H9 (cell line): ENCODE results near the gene PTPN13. TPM values are rescaled to one million over a fixed set of nuclear protein-coding genes. Genes with fewer than 3 reads are reported as not detected.

Experiments
- DNase-seq: peaks from one replicate; pipeline ENCODE4 v3.0.0-alpha.2; 2017
- H2AFZ ChIP-seq: one replicate; pipeline ENCODE4 v1.6.1; 2013; ENCODE audit warnings: mild to moderate bottlenecking, low read length, control low read depth, moderate library complexity
- H2AK5ac ChIP-seq: 2 replicates; pipeline ENCODE4 v1.6.1; 2013; ENCODE audit warnings: low read length, control low read depth, mixed read lengths; ENCODE audit not compliant: insufficient read length
- H2BK120ac ChIP-seq: one replicate; pipeline ENCODE4 v1.6.1; 2013; ENCODE audit warnings: low read depth, mild to moderate bottlenecking, low read length, control low read depth, inconsistent platforms; ENCODE audit not compliant: poor library complexity, severe bottlenecking
- H2BK12ac ChIP-seq: 2 replicates; pipeline ENCODE4 v1.6.1; 2013; ENCODE audit warnings: low read length, control low read depth, mixed read lengths, low read depth; ENCODE audit not compliant: insufficient read length
- H2BK15ac ChIP-seq: 2 replicates; pipeline ENCODE4 v1.6.1; 2013; ENCODE audit warnings: low read depth, low read length, control low read depth
- H2BK20ac ChIP-seq: one replicate; pipeline ENCODE4 v1.6.1; 2013; ENCODE audit warnings: low read depth, mild to moderate bottlenecking, low read length, control low read depth, inconsistent platforms; ENCODE audit not compliant: poor library complexity, severe bottlenecking
- H2BK5ac ChIP-seq: 2 replicates; pipeline ENCODE4 v1.6.1; 2013; ENCODE audit warnings: low read length, control low read depth, mixed read lengths; ENCODE audit not compliant: insufficient read length
- H3K14ac ChIP-seq: 2 replicates; pipeline ENCODE4 v1.6.1; 2013; ENCODE audit warnings: low read length, control low read depth; ENCODE audit not compliant: insufficient read depth
- H3K18ac ChIP-seq: 2 replicates; pipeline ENCODE4 v1.6.1; 2013; ENCODE audit warnings: low read depth, mild to moderate bottlenecking, mixed read lengths, low read length, control low read depth; ENCODE audit not compliant: insufficient read length
- H3K23ac ChIP-seq: 2 replicates; pipeline ENCODE4 v1.6.1; 2013; ENCODE audit warnings: low read length, control low read depth, mixed read lengths, low read depth; ENCODE audit not compliant: insufficient read length
- H3K23me2 ChIP-seq: 2 replicates; pipeline ENCODE4 v1.6.1; 2013; ENCODE audit warnings: low read depth, mild to moderate bottlenecking, mixed read lengths, low read length, control low read depth; ENCODE audit not compliant: insufficient read length, poor library complexity, severe bottlenecking
- H3K27ac ChIP-seq: 2 replicates; pipeline ENCODE4 v1.5.1; 2013; ENCODE audit warnings: low read length, control low read depth, mixed read lengths, low read depth; ENCODE audit not compliant: insufficient read length
- H3K27me3 ChIP-seq: 2 replicates; pipeline ENCODE4 v1.6.1; 2013; ENCODE audit warnings: low read length, control low read depth, inconsistent platforms; ENCODE audit not compliant: insufficient read depth
- H3K4ac ChIP-seq: 2 replicates; pipeline ENCODE4 v1.6.1; 2013; ENCODE audit warnings: low read depth, mild to moderate bottlenecking, control low read depth, inconsistent platforms, low read length, moderate library complexity
- H3K4me1 ChIP-seq: 2 replicates; pipeline ENCODE4 v1.6.1; 2013; ENCODE audit warnings: low read length, control low read depth, inconsistent platforms; ENCODE audit not compliant: insufficient read depth
- H3K4me2 ChIP-seq: 2 replicates; pipeline ENCODE4 v1.6.1; 2013; ENCODE audit warnings: low read length, control low read depth, mixed read lengths; ENCODE audit not compliant: insufficient read length, insufficient read depth
- H3K56ac ChIP-seq: 2 replicates; pipeline ENCODE4 v1.6.1; 2013; ENCODE audit warnings: low read depth, mild to moderate bottlenecking, mixed read lengths, low read length, control low read depth; ENCODE audit not compliant: insufficient read length
- H3K79me1 ChIP-seq: 2 replicates; pipeline ENCODE4 v1.6.1; 2013; ENCODE audit warnings: low read depth, mild to moderate bottlenecking, moderate library complexity, low read length, control low read depth, inconsistent platforms; ENCODE audit not compliant: insufficient read depth, poor library complexity, severe bottlenecking
- H3K79me2 ChIP-seq: 2 replicates; pipeline ENCODE4 v1.6.1; 2013; ENCODE audit warnings: low read length, control low read depth, inconsistent platforms; ENCODE audit not compliant: insufficient read depth
- H3K9ac ChIP-seq: 2 replicates; pipeline ENCODE4 v1.6.1; 2013; ENCODE audit warnings: low read length, control low read depth, mixed read lengths; ENCODE audit not compliant: insufficient read length; ENCODE audit errors: extremely low read depth
- H3K9me3 ChIP-seq: one replicate; pipeline ENCODE4 v1.6.1; 2013; ENCODE audit warnings: low read depth, low read length, inconsistent platforms; ENCODE audit not compliant: control insufficient read depth
- H3T11ph ChIP-seq: one replicate; pipeline ENCODE4 v1.6.1; 2013; ENCODE audit warnings: mild to moderate bottlenecking, low read length, control low read depth, inconsistent platforms
- H4K20me1 ChIP-seq: one replicate; pipeline ENCODE4 v1.6.1; 2013; ENCODE audit not compliant: control insufficient read depth, insufficient read length, insufficient read depth
- H4K5ac ChIP-seq: 2 replicates; pipeline ENCODE4 v1.6.1; 2013; ENCODE audit warnings: low read depth, mild to moderate bottlenecking, mixed read lengths, low read length, control low read depth; ENCODE audit not compliant: insufficient read length
- H4K8ac ChIP-seq: replicated peaks from 2 replicates; pipeline ENCODE4 v1.6.1; 2013; ENCODE audit warnings: low read length, control low read depth, mixed read lengths, low read depth; ENCODE audit not compliant: insufficient read length
- H4K91ac ChIP-seq: 2 replicates; pipeline ENCODE4 v1.6.1; 2013; ENCODE audit warnings: low read depth, mild to moderate bottlenecking, moderate library complexity, mixed read lengths, low read length, control low read depth; ENCODE audit not compliant: insufficient read length
- H3K27ac Mint-ChIP-seq, 3 experiments: 2 replicates in 2 of 3; 3 replicates in 1 of 3; pipeline ENCODE4 v1.8.0; 2020 to 2021; ENCODE audit warnings: mixed read lengths in 3 of 3, mild to moderate bottlenecking in 1 of 3, moderate library complexity in 1 of 3
- H3K27me3 Mint-ChIP-seq: 2 replicates; pipeline ENCODE4 v1.8.0; 2021; ENCODE audit warnings: low read depth, mild to moderate bottlenecking, moderate library complexity, mixed read lengths
- H3K36me3 Mint-ChIP-seq, 3 experiments: 2 replicates in 2 of 3; 3 replicates in 1 of 3; pipeline ENCODE4 v1.8.0; 2020 to 2021; ENCODE audit warnings: low read depth in 3 of 3, mixed read lengths in 3 of 3; ENCODE audit not compliant: insufficient read depth in 1 of 3
- H3K4me1 Mint-ChIP-seq, 2 experiments: 2 replicates each; pipeline ENCODE4 v1.8.0; 2020; ENCODE audit warnings: mixed read lengths in 2 of 2
- H3K4me3 Mint-ChIP-seq, 2 experiments: 2 replicates in 1 of 2; 3 replicates in 1 of 2; pipeline ENCODE4 v1.8.0; 2020 to 2021; ENCODE audit warnings: mild to moderate bottlenecking in 2 of 2, mixed read lengths in 2 of 2, moderate library complexity in 1 of 2
- H3K9me3 Mint-ChIP-seq, 2 experiments: 2 replicates in 1 of 2; 3 replicates in 1 of 2; pipeline ENCODE4 v1.8.0; 2020; ENCODE audit warnings: mild to moderate bottlenecking in 2 of 2, mixed read lengths in 2 of 2, moderate library complexity in 1 of 2
- CTCF ChIP-seq: fragments of 200-600 bp; sonication (generic); conservative IDR thresholded peaks from 3 replicates; pipeline ENCODE4 v1.8.0; 2021; ENCODE audit warnings: antibody characterized with exemption, mild to moderate bottlenecking
- WGBS: extraction: QIAGEN DNeasy Blood & Tissue Kit; methylation state at CpG from one replicate; pipeline ENCODE4 v1.1.7; 2013; ENCODE audit warnings: missing lambda C conversion rate, low lambda C conversion rate, mixed read lengths; ENCODE audit not compliant: insufficient read length; ENCODE audit errors: extremely low coverage; 5-methylcytosine and 5-hydroxymethylcytosine counted together
- total RNA-seq: library from RNA; stranded (reverse); gene quantifications from 2 replicates; pipeline ENCODE4 v1.2.1, GENCODE V29; 2021

Gene PTPN13
- total RNA-seq, 1 experiment from 2014 or later, result 34.9 TPM

- Histone ChIP-seq H3K14ac (no peak overlapping the region), H3K4me2 (no peak overlapping the region), H2BK15ac (no peak overlapping the region), H3K18ac (no peak overlapping the region), H2BK5ac (no peak overlapping the region), H3K23ac (no peak overlapping the region), H2AK5ac (no peak overlapping the region), H3K79me1 (no peaks in the 10 kb centered on the region), H2BK120ac (no peak overlapping the region), H3K9me3 (no peaks in the 10 kb centered on the region), H3K56ac (no peak overlapping the region), H4K5ac (no peak overlapping the region), H2BK20ac (no peak overlapping the region), H2AFZ (no peak overlapping the region), H4K91ac (no peak overlapping the region), H2BK12ac (no peak overlapping the region), H3K23me2 (no peaks in the 10 kb centered on the region), H3K27me3 (no peaks in the 10 kb centered on the region), H3K27ac (no peak overlapping the region), H3K4ac (no peak overlapping the region), H3K79me2 (no peaks in the 10 kb centered on the region), H3K9ac (no peak overlapping the region), H4K20me1 (no peaks in the 10 kb centered on the region), H3T11ph (no peak overlapping the region), H3K4me1 (no peaks in the 10 kb centered on the region), H4K8ac (no peak overlapping the region)
- peaks cover 4 to 11% (median 9%) of the 10 kb centered on the region in 3 experiments; a peak in 5 of 7 replicates for H3K36me3 Mint-ChIP-seq
- H3K4me3 Mint-ChIP-seq, result no peak overlapping the region
- H3K27ac Mint-ChIP-seq, result no peak overlapping the region
- no CpG with 5 or more reads among the region's 3 CpGs for WGBS
- no peak for DNase-seq
- TF ChIP-seq CTCF, result no peak
- no peaks in the 10 kb centered on the region for H3K27me3 Mint-ChIP-seq
- no peaks in the 10 kb centered on the region for H3K9me3 Mint-ChIP-seq
- peaks cover 12 to 15% of the 10 kb centered on the region in 2 experiments for H3K4me1 Mint-ChIP-seq
Measured at GRCh38 chr4:86686741-86687140, 92.6 kb downstream of the PTPN13 start.
